GM18868 (cell line): ENCODE data around the gene EPHA1.

Experiments
- ATAC-seq: cut with Tn5 transposase; IDR thresholded peaks from one replicate; pipeline ENCODE4 v1.9.1; 2021; ENCODE audit warnings: mild to moderate bottlenecking, moderate library complexity; ENCODE audit not compliant: unreplicated experiment

EPHA1 gene

GRCh38 chr7:143408686-143409561 lies at the start of gene EPHA1:
TSS of gene EPHA1 (minus strand) at chr7:143408856. CDS start at chr7:143408805, 51 bp downstream.
- no peak for ATAC-seq

DNA sequence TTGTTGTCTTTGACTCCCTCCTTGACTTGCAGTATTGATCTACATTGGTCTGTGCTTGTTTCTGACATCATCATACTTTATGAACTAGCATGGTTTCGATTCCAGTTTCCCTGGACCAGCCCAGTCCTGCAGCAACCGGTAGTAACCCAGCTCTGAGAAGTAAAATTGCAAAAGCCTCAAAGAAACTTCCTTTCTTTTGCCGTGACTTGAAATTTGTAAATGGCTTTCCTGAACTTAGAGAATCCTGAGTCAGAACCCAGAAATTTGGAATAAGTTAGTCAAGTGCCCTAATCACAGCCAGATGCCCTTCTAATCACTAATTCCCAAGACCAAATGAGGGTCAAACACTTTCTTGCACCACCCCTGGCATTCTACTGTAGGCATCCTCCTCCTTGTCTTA lies 49.6 kb upstream of the EPHA1 start:
- no peak for ATAC-seq

GRCh38 chr7:143456992-143457793 lies 48.5 kb upstream of the EPHA1 start:
- no peak for ATAC-seq

GRCh38 chr7:143455942-143456341 lies 47.3 kb upstream of the EPHA1 start:
- no peak for ATAC-seq

GRCh38 chr7:143455491-143455890 lies 46.8 kb upstream of the EPHA1 start:
- ATAC-seq = peak; percentile 50

GRCh38 chr7:143454091-143454680 lies 45.5 kb upstream of the EPHA1 start:
- no peak for ATAC-seq

DNA sequence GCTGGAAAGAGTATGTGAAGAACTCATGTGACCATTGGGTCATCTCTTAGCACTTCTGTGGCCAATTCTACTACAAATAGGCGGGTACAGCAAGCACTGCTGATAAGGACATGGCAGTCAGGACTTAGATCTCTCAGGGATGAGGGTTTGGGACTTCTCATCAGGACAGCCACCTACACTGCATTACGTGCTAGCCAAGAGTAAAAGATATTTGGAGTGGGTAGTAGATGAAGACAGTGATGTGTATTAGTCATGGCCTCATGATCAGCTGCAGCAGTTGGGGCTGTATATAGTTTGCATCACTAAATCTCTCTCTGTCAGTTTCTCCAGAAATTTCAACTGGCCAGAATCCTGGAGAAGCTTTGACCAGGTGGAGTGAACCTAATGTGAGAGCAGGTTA lies 43.8 kb upstream of the EPHA1 start:
- ATAC-seq = no peak

- ATAC-seq = no peak
These were observed 43.1 kb upstream of the EPHA1 start for GRCh38 chr7:143451746-143452145.

DNA sequence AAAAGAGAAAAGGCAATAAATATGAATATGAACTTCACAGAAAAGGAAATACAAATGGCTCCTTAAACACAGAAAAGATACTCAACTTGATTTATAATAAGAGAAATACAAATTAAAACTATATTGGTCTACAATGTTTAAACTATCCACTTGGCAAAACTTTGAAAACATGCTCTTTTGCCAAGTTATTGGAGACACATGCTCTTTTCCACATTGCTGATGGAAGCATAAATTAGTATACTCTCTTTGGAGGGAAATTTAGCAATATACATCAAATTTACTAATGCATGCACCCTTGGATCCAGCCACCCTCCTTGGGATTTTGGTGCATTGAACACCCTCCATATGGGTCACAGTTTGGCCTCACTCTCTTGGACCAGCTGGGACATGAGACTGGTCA lies 42.5 kb upstream of the EPHA1 start:
- no peak for ATAC-seq

GRCh38 chr7:143449793-143450192 lies 41.1 kb upstream of the EPHA1 start:
- no peak for ATAC-seq

- no peak for ATAC-seq
These were observed 39.8 kb upstream of the EPHA1 start for GRCh38 chr7:143448429-143448828.

GRCh38 chr7:143447466-143447865 lies 38.8 kb upstream of the EPHA1 start:
- no peak for ATAC-seq

DNA sequence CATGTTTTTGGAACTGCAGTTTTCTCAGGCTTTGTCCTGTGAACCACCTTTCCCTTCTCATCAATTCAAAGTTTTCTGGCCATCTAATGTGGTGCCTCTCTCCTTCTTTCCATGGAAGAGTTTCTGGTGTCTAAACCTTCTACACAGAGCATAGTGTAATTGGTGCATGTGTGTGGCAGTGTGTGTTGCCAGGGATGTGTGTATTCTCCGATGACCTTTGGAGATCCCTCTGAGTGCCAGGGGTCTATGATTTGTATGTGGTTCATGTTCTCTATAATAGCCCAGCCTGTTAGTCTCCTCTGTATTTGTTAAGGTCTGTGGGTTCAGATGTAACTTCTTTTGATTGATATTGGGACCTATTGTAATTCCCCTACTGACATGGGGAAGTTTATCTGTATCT lies 36.1 kb upstream of the EPHA1 start:
- ATAC-seq = no peak

DNA sequence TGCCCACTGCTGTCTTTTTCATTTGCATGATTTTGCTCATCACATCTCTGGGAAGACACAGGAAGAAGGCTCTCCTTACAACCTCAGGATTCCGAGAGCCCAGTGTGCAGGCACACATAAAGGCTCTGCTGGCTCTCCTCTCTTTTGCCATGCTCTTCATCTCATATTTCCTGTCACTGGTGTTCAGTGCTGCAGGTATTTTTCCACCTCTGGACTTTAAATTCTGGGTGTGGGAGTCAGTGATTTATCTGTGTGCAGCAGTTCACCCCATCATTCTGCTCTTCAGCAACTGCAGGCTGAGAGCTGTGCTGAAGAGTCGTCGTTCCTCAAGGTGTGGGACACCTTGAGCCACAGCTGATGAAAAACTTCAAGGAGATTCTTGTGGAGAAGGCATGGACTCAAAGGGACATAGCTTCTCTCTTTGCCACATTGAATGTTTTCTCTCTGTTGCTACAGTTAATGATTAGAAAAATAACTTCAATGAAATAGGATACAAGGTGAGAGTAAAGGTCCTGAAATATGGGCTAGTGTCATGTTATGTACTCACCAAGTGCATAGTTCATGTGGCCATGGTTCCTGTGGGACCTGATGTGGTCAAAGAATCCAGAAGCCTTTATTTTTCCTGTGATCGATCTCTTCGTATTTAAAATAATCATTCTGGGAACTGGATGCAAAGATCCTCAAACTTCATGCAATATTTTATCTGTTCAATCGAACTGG lies 35.6 kb upstream of the EPHA1 start:
- ATAC-seq = no peak

GRCh38 chr7:143443153-143443552 lies 34.5 kb upstream of the EPHA1 start, which contains the start of gene TAS2R60:
TSS of gene TAS2R60 (plus strand) at chr7:143443453. CDS start at chr7:143443453, 0 bp downstream.
- ATAC-seq = no peak

DNA sequence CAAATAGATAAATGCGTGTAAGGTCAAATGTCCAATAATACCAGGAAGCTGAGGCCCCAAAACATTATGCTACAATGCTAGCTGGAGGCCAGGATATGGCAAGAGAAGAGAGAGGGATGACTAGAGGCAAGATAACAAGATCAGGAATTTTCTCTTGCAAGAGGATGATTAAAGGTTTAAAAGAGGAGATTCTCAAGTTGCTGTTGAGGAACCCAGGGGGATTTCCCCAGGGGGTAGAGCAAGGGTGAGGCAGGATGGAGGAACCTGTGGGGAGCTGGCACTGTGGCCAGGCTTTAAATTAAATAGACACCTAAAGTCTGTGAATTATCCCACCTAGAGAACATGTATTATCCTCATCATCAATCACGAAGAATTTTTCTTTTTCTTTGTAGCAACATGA lies 31.2 kb upstream of the EPHA1 start:
- ATAC-seq = no peak

DNA sequence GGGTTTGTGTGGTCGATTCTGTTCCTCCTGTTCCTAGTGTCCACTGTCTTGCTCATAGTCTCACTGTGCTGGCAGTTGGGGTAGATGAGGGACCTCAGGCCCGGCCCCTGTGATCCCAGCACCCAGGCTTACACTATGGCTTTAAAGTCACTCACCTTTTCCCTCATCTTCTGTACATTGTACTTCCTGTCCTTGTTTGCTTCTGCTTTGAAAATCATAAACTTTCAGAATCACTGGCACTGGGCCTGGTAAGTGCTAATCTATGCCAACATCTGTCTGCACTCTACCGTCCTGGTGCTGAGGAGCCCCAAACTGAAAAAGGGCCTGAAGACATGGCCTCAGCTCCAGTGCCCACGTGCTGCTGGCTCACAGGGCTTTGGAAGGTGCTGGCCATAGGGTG lies 28.9 kb upstream of the EPHA1 start:
- ATAC-seq = no peak

- ATAC-seq = no peak
These were observed 27.8 kb upstream of the EPHA1 start for GRCh38 chr7:143436325-143436946.

DNA sequence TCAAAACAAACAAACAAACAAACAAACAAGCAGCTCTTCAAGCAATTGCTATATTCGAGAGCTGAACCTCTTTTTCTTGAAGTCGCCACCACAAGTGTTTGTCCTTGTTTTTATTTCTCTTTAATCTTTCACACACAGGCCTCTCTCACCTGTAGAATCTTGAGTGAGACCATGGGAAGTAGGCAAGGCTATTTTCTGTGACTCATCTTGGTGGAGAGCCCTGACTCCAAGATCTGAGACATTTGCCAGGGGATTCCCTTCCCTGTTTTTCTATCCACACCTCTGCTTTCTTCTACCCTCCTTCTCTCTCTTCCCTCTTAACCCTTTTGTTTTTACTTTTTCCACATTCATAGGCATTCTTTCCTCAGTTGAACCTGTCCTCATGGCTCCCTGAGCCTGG lies 26.6 kb upstream of the EPHA1 start:
- ATAC-seq = no peak

DNA sequence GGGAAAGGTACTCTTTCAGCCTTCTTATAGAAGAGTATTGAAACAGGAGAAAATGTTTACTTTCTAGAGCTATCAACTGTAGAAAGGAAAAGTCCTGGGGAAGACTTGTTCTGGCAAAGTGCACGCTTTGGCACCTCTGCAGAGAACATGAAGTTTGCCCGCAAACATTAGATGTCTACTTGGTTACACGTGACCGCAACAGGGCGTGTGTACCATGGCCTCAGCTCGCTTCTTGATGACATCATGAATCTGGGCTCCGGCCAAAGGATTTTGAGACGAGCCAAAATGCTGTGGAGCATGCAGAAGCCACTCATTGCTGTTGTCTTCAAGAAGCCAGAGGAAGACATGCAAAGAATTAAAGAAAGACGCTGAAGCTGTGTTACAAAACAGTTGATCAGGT lies 26.0 kb upstream of the EPHA1 start:
- ATAC-seq = no peak
